Naive thymus-derived CD8-positive, alpha-beta T cell (primary cell): ENCODE measurements around the gene GSTA4. TPM values are rescaled to one million over a fixed set of nuclear protein-coding genes. Genes with fewer than 3 reads are reported as not detected.

Experiments
- ATAC-seq, 2 donors: fragments of 150-1000 bp; cut with Tn5 transposase in 1 of 2; sonication (Bioruptor Pico), chemical (Tn5 transposase) in 1 of 2; 1 replicate in 1 of 2; 2 replicates in 1 of 2; pipeline ENCODE4 v1.10.0; 2021; ENCODE audit warnings: mild to moderate bottlenecking in 2 of 2, moderate library complexity in 2 of 2
- POLR2A ChIA-PET: fragments of 350-600 bp; sonication (Branson Sonifier 250); formaldehyde crosslinking; loops from one replicate; lab custom pipeline; 2021; ENCODE audit warnings: antibody characterized with exemption; lab: Charles Lee
- DNase-seq, 10 donors: peaks; one replicate each; pipeline versions ENCODE4 v3.0.0 to v3.0.0-alpha.2; 2020 to 2022
- H3K27ac Mint-ChIP-seq, 10 donors: one replicate each; pipeline ENCODE4 v1.8.0; 2020 to 2022; ENCODE audit warnings: mild to moderate bottlenecking in 10 of 10, mixed read lengths in 10 of 10, moderate library complexity in 4 of 10, inconsistent platforms in 1 of 10
- H3K27me3 Mint-ChIP-seq, 5 donors: one replicate each; pipeline ENCODE4 v1.8.0; 2021 to 2022; ENCODE audit warnings: mixed read lengths in 5 of 5
- H3K36me3 Mint-ChIP-seq, 3 donors: one replicate each; pipeline ENCODE4 v1.8.0; 2020 to 2022; ENCODE audit warnings: mixed read lengths in 3 of 3, mild to moderate bottlenecking in 2 of 3, inconsistent platforms in 1 of 3
- H3K4me1 Mint-ChIP-seq, 4 donors: one replicate each; pipeline ENCODE4 v1.8.0; 2021 to 2022; ENCODE audit warnings: mixed read lengths in 4 of 4
- H3K4me3 Mint-ChIP-seq, 10 donors: one replicate each; pipeline ENCODE4 v1.8.0; 2020 to 2022; ENCODE audit warnings: mild to moderate bottlenecking in 10 of 10, mixed read lengths in 10 of 10, moderate library complexity in 6 of 10, inconsistent platforms in 1 of 10
- H3K9me3 Mint-ChIP-seq, 9 donors: one replicate each; pipeline ENCODE4 v1.8.0; 2020 to 2022; ENCODE audit warnings: mixed read lengths in 9 of 9, mild to moderate bottlenecking in 3 of 9, inconsistent platforms in 1 of 9, moderate library complexity in 1 of 9
- polyA plus RNA-seq, 3 donors: library from polyadenylated mRNA; unstranded; fragments of 300-500 nt; fragmentation: Illumina TruSeq; gene quantifications; one replicate each; pipeline ENCODE4 v1.2.3, GENCODE V29; 2021
- total RNA-seq, 8 experiments: library from RNA in 2 of 8; stranded (reverse) in 2 of 8; gene quantifications; one replicate each; pipeline ENCODE4 v1.2.3 and lab custom pipeline; 2021 to 2026

GSTA4 gene
- total and polyA plus RNA-seq, 5 experiments from 2014 or later = 0.39 to 3.7 (median 1.2) TPM

DNA sequence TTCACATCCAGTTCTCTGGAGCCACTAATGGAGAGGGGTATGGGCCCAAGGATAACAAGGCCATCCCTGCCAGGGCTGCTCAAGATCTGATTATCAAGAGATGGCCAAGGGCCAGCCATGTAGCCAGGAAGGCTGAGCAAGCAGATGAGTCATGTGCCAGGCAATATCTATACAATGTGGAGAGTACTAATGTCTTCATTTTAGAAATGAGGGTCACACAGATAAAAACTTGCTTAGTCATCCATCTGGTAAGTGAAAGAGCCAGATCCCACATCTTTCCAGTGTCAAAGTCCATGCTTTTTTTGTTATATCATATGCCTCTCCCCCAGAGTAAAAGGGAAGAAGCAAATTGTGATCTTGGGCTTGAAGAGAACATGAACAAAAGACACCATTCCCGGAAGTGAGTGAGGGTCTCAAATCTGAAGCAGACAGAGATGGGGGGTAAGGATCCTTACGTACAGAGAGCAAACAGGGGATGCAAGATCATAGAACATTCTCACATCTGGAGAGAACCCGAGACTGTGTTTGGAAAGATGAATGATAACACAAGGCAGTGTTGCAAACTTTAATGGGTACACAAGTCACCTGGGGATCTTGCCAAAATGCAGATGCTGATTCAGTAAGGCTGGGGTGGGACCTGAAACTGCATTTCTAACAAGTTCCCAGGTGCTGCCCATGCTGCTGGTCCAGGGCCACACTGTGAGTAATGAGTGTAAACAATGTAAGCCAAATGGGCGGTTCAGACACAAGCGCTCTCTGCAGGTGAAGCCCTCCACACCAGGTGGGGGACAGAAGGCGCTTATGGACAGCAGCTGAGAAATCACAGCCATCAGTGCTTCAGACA, 65.5 kb downstream of the GSTA4 start:
- H3K27me3 Mint-ChIP-seq = peaks cover 0 to 3% (median under 1%) of the 10 kb centered on the region in 5 donors

More for the DNA sequence above, 65.5 kb downstream of the GSTA4 start:
- Mint-ChIP-seq H3K4me3 (no peak overlapping the region), H3K9me3 (peaks cover 0 to 8% (median 0%) of the 10 kb centered on the region in 9 donors), H3K27ac (no peak overlapping the region), H3K4me1 (no peaks in the 10 kb centered on the region), H3K36me3 (peaks cover 0 to 8% (median 0%) of the 10 kb centered on the region in 3 donors)
- no peak for ATAC-seq
- POLR2A ChIA-PET = no interaction called here
- no peak for DNase-seq

Other genes with a start within 250 kb of the GSTA4 start
- not detected for gene GSTA2, start 231.8 kb downstream of the GSTA4 start, total RNA-seq
- gene GSTA2, start 231.8 kb downstream of the GSTA4 start, polyA plus RNA-seq = not detected
- not detected for gene GSTA1, start 191.5 kb downstream of the GSTA4 start, total RNA-seq
- gene GSTA1, start 191.5 kb downstream of the GSTA4 start, polyA plus RNA-seq = not detected
- not detected for gene GSTA5, start 154.5 kb downstream of the GSTA4 start, total RNA-seq
- gene GSTA5, start 154.5 kb downstream of the GSTA4 start, polyA plus RNA-seq = not detected
- gene GSTA3, start 85.6 kb downstream of the GSTA4 start, total RNA-seq = not detected
- not detected for gene GSTA3, start 85.6 kb downstream of the GSTA4 start, polyA plus RNA-seq
- gene CILK1, start 66.5 kb upstream of the GSTA4 start, total RNA-seq = 10 to 100 TPM; 15.0 to 15.8 TPM
- 1 to 10 TPM; 2.8 to 4.1 (median 3.8) TPM for gene CILK1, start 66.5 kb upstream of the GSTA4 start, polyA plus RNA-seq
- 100 to 1,000 TPM; 134 to 137 TPM for gene FBXO9, start 70.1 kb upstream of the GSTA4 start, total RNA-seq
- gene FBXO9, start 70.1 kb upstream of the GSTA4 start, polyA plus RNA-seq = 10 to 100 TPM; 46.1 to 52.1 (median 49.0) TPM
- under 1 TPM in 1 of 2 experiments, not detected in 1; 0.27 TPM for gene GCM1, start 153.6 kb upstream of the GSTA4 start, total RNA-seq
- not detected for gene GCM1, start 153.6 kb upstream of the GSTA4 start, polyA plus RNA-seq